Measurements from ENCODE around the gene JCAD.
"Not testable (repeated sequence)": the region's sequence is repeated elsewhere in the genome, so short reads cannot be mapped to it uniquely, and the experiment has no call there.

The JCAD gene
- 0 to 0.44 (median 0.23) reads per million in 4 experiments for total RNA-seq

GRCh38 chr10:30059209-30060107 lies at the start of gene JCAD:
Gene JCAD (minus strand): TSS chr10:30059586. CDS start chr10:30047812, 11,774 bp downstream.
- DNase-seq, result peak; percentile 17

GRCh38 chr10:30106987-30107386 lies 47.6 kb upstream of the JCAD start:
- no peak for DNase-seq

- no peak for DNase-seq
Observed at GRCh38 chr10:30103595-30104320, 44.4 kb upstream of the JCAD start.

- not testable (repeated sequence) for DNase-seq
Observed at GRCh38 chr10:30099706-30100105, 40.3 kb upstream of the JCAD start.

GRCh38 chr10:30099101-30099500 lies 39.7 kb upstream of the JCAD start:
- no peak for DNase-seq

- DNase-seq, result no peak
Observed at GRCh38 chr10:30098629-30099028, 39.2 kb upstream of the JCAD start.

- DNase-seq, result no peak
Observed at GRCh38 chr10:30096564-30096963, 37.2 kb upstream of the JCAD start.

GRCh38 chr10:30095631-30096422 lies 36.4 kb upstream of the JCAD start:
- DNase-seq, result no peak

- no peak for DNase-seq
Observed at GRCh38 chr10:30094601-30095000, 35.2 kb upstream of the JCAD start.

- no peak for DNase-seq
Observed at GRCh38 chr10:30093303-30093950, 34.0 kb upstream of the JCAD start.

GRCh38 chr10:30092151-30092790 lies 32.9 kb upstream of the JCAD start:
- no peak for DNase-seq

GRCh38 chr10:30091136-30091535 lies 31.8 kb upstream of the JCAD start:
- no peak for DNase-seq

- DNase-seq, result no peak
Observed at GRCh38 chr10:30088178-30088577, 28.8 kb upstream of the JCAD start.

GRCh38 chr10:30083934-30084333 lies 24.5 kb upstream of the JCAD start:
- no peak for DNase-seq

- no peak for DNase-seq
Observed at GRCh38 chr10:30081182-30081581, 21.8 kb upstream of the JCAD start.

- DNase-seq, result no peak
Observed at GRCh38 chr10:30080161-30080560, 20.8 kb upstream of the JCAD start.

- DNase-seq, result no peak
Observed at GRCh38 chr10:30079408-30079807, 20.0 kb upstream of the JCAD start.

GRCh38 chr10:30075481-30075880 lies 16.1 kb upstream of the JCAD start:
- DNase-seq, result no peak

- DNase-seq, result no peak
Observed at GRCh38 chr10:30074933-30075332, 15.5 kb upstream of the JCAD start.

- DNase-seq, result no peak
Observed at GRCh38 chr10:30074090-30074489, 14.7 kb upstream of the JCAD start.

- no peak for DNase-seq
Observed at GRCh38 chr10:30073767-30074060, 14.3 kb upstream of the JCAD start.

- DNase-seq, result no peak
Observed at GRCh38 chr10:30073045-30073766, 13.8 kb upstream of the JCAD start.
